Measurements from ENCODE around the gene ZNF304. TPM values are rescaled to one million over a fixed set of nuclear protein-coding genes. Genes with fewer than 3 reads are reported as not detected.

ZNF304 gene
- total and polyA plus RNA-seq, 2 of the 13 experiments (the other 11 are each of a cell fraction or from before 2014, with no cell fraction given) = 3.4 to 8.0 TPM

DNA sequence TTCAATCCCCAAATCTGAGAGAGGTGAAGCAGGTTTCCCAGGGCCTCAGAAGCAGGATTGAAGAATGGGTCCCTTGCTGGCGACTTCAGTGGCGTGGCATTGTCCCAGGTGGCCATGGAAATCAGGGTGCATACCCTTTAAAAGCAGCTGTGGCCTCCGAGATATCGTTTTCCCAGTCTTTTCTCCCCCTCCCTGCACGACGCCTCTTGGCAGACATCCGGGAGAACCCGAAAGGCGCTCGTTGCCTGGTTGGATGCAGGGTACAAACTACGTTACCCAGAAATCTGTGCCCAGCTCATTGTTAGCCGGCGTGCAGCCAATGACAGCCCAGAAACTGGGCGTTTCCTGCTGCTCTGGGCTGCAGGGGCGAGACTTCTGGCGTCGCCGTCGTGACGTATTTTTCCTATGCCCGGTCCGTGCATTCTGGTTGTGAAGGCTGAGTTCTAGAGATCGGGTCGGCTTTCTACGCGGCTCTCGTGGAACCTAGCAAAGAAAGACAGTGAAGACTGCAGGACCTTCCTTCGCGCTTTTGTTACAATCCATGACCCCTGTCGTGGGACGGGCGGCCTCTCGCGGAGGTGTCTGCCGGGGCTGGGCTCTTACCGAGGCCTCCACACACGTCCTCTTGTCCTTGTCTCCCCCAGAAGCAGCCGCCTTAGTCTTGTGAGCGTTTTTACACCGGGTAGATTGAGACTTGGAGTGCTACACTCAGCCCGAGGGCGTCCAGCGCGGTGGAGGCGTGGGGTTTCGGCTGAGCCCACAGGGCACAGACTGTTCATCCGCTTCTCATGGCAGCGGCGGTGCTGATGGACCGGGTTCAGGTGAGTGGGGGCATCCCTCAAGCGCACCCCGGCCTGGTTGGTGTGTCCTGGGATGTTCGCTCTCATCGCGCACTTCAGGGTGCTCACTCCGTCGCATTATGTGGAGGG is at the start of gene ZNF304 (continued):
- TF ChIP-seq, protein P1, sequence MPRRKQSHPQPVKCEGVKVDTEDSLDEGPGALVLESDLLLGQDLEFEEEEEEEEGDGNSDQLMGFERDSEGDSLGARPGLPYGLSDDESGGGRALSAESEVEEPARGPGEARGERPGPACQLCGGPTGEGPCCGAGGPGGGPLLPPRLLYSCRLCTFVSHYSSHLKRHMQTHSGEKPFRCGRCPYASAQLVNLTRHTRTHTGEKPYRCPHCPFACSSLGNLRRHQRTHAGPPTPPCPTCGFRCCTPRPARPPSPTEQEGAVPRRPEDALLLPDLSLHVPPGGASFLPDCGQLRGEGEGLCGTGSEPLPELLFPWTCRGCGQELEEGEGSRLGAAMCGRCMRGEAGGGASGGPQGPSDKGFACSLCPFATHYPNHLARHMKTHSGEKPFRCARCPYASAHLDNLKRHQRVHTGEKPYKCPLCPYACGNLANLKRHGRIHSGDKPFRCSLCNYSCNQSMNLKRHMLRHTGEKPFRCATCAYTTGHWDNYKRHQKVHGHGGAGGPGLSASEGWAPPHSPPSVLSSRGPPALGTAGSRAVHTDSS (CRISPR knock-in tag; conservative IDR thresholded peaks at IDR 0.05) = no peak
- TF ChIP-seq SCMH1 (CRISPR knock-in tag; IDR thresholded peaks at IDR 0.05; ENCODE audit: borderline replicate concordance) (no peak), TOE1 (CRISPR knock-in tag; IDR thresholded peaks at IDR 0.05) (no peak), ZNF543 (CRISPR knock-in tag; IDR thresholded peaks at IDR 0.05) (0 out of 2 replicates have a peak, but pooled peaks have one; percentile 51), RORA (CRISPR knock-in tag; IDR thresholded peaks at IDR 0.05) (no peak), GZF1 (CRISPR knock-in tag; IDR thresholded peaks at IDR 0.05) (no peak), SUZ12 (IDR thresholded peaks at IDR 0.05; ENCODE audit: low read depth, low read length) (peak; percentile 50), ZNF251 (CRISPR knock-in tag; IDR thresholded peaks at IDR 0.05) (no peak), GFI1 (CRISPR knock-in tag; IDR thresholded peaks at IDR 0.05; ENCODE audit: borderline replicate concordance) (no peak; the same call in 1 of the 2 replicates), NFKB2 (CRISPR knock-in tag; IDR thresholded peaks at IDR 0.05; ENCODE audit: borderline replicate concordance) (no peak), KMT2B (CRISPR knock-in tag; IDR thresholded peaks at IDR 0.05) (peak; percentile 83), ZNF605 (CRISPR knock-in tag; IDR thresholded peaks at IDR 0.05) (no peak; the same call in 1 of the 2 replicates), HOXD1 (CRISPR knock-in tag; IDR thresholded peaks at IDR 0.05) (no peak), FOXJ3 (CRISPR knock-in tag; IDR thresholded peaks at IDR 0.05; ENCODE audit: borderline replicate concordance) (no peak), KDM2A (CRISPR knock-in tag; IDR thresholded peaks at IDR 0.05; ENCODE audit: borderline replicate concordance, low read depth) (peak; percentile 85), HNRNPLL (IDR thresholded peaks at IDR 0.05; ENCODE audit: low read depth, low read length, poor library complexity, severe bottlenecking) (no peak)
- TF ChIP-seq, protein P2, sequence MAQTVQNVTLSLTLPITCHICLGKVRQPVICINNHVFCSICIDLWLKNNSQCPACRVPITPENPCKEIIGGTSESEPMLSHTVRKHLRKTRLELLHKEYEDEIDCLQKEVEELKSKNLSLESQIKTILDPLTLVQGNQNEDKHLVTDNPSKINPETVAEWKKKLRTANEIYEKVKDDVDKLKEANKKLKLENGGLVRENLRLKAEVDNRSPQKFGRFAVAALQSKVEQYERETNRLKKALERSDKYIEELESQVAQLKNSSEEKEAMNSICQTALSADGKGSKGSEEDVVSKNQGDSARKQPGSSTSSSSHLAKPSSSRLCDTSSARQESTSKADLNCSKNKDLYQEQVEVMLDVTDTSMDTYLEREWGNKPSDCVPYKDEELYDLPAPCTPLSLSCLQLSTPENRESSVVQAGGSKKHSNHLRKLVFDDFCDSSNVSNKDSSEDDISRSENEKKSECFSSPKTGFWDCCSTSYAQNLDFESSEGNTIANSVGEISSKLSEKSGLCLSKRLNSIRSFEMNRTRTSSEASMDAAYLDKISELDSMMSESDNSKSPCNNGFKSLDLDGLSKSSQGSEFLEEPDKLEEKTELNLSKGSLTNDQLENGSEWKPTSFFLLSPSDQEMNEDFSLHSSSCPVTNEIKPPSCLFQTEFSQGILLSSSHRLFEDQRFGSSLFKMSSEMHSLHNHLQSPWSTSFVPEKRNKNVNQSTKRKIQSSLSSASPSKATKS (CRISPR knock-in tag; IDR thresholded peaks at IDR 0.05) = no peak
- TF ChIP-seq, protein P3, sequence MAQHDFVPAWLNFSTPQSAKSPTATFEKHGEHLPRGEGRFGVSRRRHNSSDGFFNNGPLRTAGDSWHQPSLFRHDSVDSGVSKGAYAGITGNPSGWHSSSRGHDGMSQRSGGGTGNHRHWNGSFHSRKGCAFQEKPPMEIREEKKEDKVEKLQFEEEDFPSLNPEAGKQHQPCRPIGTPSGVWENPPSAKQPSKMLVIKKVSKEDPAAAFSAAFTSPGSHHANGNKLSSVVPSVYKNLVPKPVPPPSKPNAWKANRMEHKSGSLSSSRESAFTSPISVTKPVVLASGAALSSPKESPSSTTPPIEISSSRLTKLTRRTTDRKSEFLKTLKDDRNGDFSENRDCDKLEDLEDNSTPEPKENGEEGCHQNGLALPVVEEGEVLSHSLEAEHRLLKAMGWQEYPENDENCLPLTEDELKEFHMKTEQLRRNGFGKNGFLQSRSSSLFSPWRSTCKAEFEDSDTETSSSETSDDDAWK (CRISPR knock-in tag; IDR thresholded peaks at IDR 0.05) = no peak
- TF ChIP-seq, protein P4, sequence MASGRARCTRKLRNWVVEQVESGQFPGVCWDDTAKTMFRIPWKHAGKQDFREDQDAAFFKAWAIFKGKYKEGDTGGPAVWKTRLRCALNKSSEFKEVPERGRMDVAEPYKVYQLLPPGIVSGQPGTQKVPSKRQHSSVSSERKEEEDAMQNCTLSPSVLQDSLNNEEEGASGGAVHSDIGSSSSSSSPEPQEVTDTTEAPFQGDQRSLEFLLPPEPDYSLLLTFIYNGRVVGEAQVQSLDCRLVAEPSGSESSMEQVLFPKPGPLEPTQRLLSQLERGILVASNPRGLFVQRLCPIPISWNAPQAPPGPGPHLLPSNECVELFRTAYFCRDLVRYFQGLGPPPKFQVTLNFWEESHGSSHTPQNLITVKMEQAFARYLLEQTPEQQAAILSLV (CRISPR knock-in tag; IDR thresholded peaks at IDR 0.05; ENCODE audit: borderline replicate concordance) = peak; percentile 74; the same call in 1 of the 2 replicates
- TF ChIP-seq, protein P5, sequence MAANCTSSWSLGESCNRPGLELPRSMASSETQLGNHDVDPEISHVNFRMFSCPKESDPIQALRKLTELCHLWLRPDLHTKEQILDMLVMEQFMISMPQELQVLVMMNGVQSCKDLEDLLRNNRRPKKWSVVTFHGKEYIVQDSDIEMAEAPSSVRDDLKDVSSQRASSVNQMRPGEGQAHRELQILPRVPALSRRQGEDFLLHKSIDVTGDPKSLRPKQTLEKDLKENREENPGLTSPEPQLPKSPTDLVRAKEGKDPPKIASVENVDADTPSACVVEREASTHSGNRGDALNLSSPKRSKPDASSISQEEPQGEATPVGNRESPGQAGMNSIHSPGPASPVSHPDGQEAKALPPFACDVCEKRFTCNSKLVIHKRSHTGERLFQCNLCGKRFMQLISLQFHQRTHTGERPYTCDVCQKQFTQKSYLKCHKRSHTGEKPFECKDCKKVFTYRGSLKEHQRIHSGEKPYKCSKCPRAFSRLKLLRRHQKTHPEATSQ (CRISPR knock-in tag; IDR thresholded peaks at IDR 0.05; ENCODE audit: borderline replicate concordance) = no peak

Measured in HepG2 (cell line).